Inflammatory macrophage treated with lipopolysaccharide for 4 hours (primary cell): ENCODE measurements around the gene PRKCG.

Experiments used
- DNase-seq: peaks from one replicate; pipeline ENCODE4 v3.0.0-alpha.2; 2020

PRKCG gene

DNA sequence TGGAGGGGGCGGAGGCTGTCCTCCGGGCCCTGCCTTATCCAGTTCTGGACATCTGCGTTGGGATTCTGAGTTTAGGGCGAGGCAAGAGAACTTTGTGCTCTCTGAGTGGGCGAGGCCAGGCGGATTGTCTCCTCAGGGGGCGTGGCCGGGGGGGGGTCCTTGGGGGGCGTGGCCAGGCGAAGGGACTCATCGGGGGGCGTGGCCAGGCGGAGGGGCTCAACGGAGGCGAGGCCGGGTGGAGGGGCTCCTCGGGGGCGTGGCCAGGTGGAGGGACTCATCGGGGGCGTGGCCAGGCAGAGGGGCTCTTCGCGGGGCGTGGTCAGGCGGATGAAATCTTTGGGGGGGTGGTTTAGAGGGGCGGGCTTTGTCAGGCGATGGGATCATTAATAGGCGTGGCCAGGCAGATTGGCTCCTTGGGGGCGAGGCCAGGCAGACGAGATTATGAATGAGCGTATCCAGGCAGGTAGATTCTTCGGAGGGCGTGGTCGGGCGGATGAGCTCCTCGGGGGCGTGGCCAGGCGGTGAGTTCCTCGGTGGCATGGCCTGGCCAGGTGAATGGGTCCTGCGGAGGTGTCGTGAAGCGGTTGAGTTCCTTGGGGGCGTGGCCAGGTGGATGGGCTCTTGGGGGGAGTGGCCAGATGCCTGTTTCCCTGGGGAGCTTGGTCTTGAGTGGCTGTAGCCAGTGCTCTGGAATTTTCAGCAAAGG is 16.8 kb downstream of the PRKCG start:
- no peak for DNase-seq

DNA sequence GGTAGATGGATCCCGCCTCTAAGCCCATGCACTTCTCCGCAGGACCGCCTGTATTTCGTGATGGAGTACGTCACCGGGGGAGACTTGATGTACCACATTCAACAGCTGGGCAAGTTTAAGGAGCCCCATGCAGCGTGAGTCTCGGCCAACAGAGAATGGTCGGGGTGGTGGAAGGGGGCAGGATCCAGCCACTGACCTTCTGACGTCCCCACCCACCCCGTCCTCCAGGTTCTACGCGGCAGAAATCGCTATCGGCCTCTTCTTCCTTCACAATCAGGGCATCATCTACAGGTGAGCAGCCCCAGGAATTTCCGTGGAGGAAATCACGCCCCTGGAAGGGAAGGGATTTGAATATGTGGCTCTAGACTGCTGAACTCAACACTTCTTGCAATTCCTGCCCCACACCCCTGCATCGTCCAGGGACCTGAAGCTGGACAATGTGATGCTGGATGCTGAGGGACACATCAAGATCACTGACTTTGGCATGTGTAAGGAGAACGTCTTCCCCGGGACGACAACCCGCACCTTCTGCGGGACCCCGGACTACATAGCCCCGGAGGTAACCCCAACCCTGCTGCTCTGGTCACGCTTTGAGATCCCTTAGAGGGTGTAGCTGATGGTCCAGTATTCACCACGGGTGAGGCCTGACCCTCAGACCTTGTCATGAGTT is 18.3 kb downstream of the PRKCG start:
- DNase-seq, result no peak

DNA sequence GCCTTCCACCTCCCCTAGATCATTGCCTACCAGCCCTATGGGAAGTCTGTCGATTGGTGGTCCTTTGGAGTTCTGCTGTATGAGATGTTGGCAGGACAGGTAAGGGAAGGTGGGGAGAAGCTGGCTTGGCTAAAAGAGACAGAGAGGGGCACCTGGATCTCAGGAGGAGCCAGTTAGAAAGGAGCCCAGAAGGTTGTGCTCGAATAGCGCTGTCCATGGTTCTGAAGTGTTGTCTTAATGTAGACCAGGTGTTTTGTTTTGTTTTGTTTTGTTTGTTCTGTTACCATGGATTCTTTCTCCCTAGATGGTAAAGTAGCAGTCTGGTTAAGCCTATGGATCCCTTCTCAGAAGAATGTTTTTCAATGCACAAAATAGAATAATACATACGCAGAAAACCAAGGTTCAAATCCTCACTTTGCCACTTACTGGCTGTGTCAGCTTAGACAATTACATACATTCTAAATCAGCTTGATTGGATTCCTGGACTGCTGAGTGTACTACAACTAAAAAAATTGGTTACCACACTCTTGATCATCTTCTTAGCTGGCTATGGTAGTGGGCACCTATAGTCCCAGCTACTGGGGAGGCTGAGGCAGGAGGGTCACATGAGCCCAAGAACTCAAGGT is 21.2 kb downstream of the PRKCG start:
- DNase-seq, result no peak

DNA sequence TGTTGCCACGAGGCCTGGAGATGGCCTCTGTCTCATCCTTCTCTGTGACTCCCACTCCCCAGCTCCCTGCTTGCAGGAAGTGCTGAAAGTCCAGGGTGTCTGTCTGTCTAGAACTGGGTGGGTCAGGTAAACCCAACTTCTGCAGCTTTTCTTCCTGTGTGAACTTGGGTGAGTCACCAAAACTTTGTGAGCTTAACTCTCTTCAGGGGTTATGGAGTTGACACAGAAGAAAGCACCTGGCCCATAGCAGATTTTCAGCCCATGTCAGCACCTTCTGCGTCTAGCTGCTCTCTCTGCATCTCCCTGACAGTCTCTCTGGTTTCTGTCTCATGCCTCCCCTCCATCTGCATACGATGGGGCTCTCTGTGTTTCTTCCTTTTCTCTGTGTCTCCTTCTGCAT is 22.9 kb downstream of the PRKCG start:
- no peak for DNase-seq

DNA sequence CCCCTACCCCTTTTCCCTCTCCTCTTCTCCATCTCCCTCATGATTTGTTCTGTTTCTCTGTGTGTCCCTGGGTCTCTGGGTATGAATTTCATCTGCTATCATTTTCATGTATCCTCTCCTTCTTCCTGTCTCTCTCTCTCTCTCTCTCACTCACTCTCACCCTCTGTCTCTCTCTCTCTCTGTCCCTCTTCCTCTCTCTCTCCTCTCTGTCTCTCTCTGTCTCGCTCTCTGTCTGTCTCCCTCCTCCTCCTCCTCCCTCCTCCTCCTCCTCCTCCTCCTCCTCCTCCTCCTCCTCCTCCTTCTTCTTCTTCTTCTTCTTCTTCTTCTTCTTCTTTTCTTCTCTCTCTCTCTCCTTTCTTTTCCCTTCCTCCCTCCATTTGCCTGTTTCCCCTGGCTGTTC is 23.8 kb downstream of the PRKCG start:
- no peak for DNase-seq

DNA sequence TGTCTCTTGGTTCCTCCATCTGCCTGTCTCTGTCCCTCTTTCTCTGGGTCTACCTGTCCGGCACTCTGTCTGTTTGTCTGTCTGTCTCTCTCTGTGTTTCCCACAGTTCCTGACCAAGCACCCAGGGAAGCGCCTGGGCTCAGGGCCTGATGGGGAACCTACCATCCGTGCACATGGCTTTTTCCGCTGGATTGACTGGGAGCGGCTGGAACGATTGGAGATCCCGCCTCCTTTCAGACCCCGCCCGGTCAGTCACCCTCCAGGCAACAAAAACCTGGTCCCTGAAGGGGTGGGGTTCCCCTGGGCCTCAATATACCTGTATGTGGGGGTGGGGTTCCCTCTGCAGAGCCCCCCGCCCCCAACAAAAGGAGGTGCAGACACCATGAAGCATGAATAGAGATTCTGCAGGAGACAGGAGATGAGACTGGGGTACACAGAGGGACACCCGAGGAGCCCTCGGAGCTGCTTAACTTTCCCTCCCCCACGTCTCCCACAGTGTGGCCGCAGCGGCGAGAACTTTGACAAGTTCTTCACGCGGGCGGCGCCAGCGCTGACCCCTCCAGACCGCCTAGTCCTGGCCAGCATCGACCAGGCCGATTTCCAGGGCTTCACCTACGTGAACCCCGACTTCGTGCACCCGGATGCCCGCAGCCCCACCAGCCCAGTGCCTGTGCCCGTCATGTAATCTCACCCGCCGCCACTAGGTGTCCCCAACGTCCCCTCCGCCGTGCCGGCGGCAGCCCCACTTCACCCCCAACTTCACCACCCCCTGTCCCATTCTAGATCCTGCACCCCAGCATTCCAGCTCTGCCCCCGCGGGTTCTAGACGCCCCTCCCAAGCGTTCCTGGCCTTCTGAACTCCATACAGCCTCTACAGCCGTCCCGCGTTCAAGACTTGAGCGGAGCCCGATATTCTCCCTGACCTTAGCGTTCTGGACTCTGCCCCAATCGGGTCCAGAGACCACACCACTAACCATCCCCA is 24.5 kb downstream of the PRKCG start:
- peak; percentile 23 for DNase-seq

DNA sequence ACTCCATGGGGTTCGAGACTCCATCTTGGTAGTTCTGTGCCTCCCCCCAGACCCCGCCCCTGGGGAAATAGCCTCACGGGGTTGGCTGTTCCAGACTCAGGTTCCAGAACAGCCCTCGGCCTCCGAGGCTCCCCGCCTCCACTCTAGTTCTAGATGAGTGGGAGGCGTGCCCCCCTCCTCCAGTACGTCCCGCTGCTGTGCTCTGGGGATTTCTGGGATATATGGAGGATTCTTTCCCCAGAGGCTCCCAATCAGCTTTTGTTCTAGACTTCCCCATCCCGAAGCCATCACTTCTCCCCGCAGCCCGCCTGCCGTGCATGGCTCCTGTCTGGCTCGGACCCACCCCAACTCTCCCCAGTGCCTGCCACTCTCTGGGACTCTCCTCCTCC is 25.2 kb downstream of the PRKCG start:
- DNase-seq, result no peak

DNA sequence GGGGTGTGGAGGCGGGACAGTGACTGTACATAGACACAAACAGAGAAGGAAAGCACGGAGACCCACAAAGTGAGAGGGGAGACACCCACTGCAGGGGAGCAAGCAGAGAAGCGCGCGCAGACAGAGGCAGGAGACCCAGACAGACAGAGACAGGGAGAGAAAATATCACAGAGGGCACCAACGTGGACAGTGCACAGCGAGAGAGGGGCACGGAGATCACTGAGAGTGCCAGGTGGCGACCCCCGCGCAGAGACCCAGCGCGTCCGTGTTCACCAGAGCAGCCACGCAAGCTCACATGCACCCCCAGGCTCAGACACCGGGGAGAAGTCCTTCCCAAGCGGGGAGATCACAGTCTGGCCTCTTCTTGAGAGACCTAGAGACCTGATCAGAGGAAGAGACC is 25.7 kb downstream of the PRKCG start:
- no peak for DNase-seq

DNA sequence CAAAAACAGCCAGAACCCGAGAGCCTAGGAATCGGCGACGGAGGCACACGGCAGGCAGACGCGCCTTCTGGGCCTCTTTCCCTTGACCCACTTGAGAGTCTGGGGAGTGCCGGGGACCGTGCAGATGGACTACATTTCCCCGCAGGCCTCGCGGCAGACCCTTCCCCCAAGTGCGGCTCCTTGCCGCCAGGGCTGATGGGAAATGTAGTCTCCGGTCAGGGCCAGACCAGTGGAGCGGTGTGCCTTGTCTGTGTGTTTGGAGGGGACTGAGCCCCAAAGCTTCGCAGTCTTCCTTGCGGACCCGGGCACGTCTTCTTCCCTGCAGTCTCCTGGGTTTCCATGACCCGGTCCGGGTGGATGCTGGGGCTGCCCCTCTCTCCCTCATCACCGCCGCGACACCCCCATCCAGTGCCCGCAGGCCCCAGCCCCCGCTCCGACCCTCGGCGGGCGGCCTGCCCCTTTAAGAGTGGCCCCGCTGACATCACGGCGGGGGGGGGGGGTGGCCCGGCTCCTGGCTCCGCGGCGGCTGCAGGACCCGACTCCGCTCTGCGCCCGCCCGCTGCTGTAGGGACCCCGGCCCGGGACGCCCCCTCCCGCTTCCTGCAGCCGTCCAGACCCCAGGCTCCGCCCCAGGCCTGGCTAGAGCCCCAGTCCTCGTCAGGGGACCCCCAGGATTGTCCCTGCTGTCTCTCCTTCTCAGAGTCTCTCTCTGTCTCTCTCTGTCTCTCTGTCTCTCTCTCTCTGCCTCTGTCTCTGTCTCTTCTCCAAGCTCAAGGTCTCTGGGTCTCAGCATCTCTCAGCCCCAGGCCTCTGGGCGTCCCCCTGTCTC is 26.3 kb downstream of the PRKCG start:
- peak; percentile 33 for DNase-seq

DNA sequence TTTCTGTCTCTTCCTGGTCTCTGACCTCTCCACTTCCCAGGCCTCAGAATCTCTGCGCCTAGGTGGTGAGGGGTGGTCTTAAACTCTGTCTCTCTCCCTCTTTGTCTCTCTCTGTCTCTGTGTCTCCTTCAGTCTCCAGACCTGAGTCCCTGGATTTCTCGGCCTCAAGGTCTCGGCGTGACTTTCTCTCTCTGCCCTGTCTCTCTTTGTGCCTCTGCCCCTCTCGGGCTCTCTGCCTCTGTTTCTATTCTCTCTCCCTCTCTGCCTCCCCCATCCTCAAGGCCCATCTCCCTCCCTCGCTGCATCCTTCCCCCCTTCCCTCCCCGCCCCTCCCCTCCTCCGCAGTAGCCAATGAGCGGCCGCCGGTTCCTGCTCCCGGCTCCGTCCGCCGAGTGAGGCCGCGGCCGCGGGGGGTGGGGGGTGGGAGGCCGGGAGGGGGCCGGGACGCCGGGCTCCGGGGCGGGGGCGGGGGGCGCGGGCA is 27.0 kb downstream of the PRKCG start, which contains the start of gene CACNG7:
Gene CACNG7, plus strand, starts transcription at position 344 of the 481 bp plus-strand sequence. CDS start 3,554 bp downstream, outside the sequence.
- DNase-seq, result no peak

DNA sequence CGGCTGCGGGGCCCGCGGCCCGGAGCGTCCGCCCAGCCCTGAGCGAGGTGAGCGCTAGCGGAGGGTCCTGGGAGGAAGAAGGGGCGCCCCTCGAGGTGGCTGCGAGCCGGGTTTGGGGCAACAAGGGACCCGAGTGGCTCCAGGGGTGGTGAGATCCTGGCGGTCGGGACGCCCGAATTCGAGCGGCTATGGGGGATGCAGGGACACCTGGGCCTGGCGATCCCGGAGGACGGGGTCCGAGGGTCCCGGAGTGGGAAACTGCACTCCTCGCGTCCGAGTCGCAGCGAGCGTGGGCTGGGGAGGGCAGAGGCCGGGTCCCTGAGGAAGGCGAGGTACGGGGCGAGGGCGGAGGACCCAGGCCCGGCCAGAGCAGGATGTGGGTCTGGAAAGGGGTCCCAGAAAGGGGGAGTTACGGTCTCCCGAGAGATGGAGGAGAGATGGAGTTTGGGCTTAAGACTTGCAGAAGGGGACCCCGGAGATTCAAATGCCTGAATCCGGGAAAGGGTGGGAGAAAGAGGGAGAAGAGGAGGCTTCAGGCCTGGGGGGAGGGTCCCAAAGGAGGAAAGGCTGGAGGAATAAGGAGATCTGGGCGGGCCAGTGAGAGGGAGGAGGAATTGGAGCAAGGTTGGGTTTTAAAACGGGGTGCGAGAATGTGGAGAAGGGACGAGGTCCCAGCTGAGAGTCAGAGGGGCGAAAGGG is 27.6 kb downstream of the PRKCG start:
- DNase-seq, result no peak

DNA sequence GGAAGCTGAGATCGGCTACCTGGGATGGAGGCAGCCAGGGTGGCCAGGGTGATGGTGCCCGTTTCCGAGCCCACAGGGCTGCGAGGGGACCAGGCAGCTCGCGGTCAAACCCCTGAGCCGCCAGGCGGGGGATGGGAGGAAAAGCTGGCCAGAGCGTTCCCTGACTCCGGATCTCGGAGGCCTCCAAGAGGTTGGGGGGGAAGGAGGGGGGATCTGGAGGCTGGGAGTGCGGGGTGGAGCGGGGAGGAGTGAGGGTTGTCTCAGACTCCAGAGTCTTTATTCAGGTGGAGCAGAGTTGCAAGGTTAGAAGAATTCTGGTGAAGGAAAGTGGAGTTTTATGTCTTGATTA is 28.1 kb downstream of the PRKCG start:
- no peak for DNase-seq

DNA sequence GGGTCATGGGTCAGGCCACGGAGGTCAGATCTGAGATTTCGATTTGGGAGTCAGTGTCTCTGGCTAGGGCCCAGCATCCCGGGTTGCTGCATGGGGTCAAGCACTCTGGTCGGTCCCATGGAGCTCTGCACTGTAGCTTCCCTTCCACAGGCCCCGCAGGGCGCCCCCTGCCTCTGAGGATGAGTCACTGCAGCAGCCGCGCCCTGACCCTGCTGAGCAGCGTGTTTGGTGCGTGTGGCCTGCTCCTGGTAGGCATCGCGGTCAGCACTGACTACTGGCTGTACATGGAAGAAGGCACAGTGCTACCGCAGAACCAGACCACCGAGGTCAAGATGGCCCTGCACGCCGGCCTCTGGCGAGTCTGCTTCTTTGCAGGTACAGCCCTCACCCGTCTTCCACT is 30.7 kb downstream of the PRKCG start:
- DNase-seq, result no peak

DNA sequence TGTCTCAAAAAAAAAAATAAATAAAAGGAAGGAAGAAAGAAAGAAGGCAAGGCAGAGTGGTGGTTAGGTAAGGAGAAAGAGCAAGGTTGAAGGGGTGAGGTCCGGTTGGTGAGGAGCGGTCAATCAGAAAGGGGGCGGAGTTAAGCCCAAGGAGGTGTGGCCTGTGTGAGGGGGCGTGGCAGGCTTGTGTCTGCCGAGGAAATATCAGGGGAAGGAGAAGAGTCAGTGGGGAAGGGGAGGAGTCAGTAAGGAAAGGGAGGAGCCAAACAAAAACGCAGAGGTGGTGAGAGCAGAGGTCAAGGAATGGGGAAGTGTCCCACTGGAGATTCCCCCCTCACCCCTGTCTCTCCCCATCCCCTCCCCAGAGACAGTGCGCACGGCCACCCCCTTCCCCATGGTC is 33.0 kb downstream of the PRKCG start:
- peak; percentile 22 for DNase-seq

DNA sequence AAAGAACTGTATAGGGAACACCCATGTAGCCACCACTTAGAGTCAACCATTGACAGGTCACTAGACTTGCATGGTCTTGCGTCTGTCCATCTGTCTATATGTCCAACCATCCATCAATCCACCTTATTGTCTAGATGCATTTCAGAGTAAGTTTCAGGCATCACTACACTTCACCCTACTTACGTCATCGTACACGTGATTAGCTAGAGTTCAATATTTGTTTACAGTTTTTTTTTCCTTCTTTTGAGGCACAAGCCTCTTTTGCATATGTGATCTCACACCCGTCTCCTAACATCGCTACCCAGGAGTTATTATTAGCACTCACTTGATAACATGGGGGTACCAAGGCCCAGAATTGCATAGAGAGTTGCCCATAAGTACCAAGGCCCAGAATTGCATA is 34.0 kb downstream of the PRKCG start:
- DNase-seq, result no peak

DNA sequence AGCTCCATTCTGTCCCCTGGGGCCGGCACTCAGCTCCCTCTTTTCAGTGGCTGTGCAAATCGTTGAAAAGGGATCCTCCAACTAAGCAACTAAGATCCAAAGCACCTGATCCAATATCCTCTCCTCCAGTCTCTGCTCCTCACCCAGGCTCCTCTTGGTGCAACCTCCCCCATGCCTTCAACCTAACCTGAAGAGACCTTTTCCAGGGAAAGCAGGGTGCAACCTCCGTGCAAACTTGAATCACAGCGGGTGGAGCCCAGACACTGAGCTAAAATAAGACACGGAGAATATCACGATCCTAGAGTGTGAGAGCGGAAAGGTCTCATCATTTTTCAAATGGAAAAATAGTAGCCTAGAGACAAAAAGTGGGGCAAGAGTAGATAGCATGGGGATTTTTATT is 35.4 kb downstream of the PRKCG start:
- no peak for DNase-seq

DNA sequence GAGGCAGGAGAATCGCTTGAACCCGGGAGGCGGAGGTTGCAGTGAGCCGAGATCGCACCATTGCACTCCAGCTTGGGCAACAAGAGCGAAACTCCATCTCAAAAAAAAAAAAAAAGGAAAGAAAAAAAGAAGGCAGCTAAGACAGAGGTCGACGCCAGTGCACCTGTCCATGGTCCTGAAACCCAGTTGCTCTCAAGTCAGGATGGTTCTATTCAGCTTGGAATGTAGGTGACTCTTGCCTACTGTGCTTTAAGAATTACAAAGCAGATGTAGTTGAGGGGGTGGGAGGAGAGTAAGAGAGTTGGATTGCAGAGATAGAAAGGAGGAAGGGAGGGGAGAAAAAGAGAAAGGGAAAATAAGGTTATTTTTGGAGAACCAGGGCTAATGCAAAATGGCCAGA is 45.7 kb downstream of the PRKCG start:
- peak; percentile 27 for DNase-seq

DNA sequence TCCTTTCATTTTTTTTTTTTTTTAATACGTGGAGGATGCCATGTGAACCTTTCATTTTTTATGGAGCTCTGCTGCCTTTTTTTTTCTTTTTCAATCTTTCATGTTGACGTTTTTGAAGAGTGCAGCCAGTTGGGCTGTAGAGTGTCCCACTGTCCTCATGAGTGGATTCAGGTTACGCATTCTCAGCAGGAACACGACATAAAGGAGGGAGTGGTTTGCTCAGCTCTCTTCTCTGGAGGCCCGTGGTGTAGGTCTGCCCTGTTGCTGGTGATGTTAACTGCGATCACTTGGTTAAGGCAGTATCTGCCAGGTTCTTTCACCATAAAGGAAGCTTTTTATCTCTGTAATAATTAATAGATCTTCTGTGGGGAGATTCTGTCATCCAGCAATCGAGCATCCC is 54.0 kb downstream of the PRKCG start:
- DNase-seq, result no peak

DNA sequence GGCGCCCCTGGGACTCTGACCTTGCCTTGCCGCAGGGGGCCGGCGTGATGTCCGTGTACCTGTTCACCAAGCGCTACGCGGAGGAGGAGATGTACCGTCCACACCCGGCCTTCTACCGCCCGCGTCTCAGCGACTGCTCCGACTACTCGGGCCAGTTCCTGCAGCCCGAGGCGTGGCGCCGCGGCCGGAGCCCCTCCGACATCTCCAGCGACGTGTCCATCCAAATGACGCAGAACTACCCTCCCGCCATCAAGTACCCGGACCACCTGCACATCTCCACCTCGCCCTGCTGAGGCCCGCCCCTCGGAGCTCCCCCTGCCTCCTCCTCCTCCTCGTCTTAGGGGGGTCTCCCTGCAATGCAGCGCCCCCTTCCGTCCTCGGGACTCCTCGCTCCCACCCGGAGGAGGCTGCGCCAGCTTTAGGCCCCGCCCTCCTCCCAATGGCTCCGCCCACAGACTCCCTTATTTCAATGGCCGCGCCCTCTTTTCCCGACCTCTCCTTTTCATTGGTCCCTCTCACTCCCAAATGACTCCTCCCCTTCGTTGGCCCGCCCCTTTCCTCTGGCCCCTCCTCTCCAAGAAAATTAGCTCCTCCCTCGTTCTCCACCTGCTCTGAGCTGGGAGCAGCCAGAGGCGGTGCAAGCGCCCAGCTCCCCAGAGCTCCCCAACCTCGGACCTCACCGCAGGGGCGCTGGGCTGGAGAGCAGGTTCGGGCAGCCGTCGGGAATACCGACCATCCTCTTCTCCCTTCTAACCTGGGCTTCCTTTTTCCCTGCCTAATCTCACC is 60.2 kb downstream of the PRKCG start:
- DNase-seq, result peak; percentile 11

DNA sequence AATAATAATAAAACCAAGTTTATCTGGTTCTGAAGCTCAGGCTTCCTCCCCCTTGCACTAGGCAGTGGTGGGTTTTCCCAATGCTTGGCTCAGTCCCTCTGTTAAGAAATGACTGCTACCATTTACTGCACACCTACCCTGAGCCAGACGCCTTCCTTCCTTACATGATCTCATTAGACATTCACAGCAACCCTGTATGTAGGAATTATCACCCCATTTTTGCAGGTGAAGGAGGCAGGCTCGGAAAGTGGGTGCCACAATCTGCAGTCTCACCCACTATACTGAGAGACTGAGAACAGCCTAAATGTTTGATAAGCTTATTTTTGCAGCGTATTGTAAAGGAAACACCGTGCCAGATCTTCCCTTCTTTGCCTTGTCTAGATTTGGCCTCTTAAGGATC is 62.4 kb downstream of the PRKCG start:
- no peak for DNase-seq

DNA sequence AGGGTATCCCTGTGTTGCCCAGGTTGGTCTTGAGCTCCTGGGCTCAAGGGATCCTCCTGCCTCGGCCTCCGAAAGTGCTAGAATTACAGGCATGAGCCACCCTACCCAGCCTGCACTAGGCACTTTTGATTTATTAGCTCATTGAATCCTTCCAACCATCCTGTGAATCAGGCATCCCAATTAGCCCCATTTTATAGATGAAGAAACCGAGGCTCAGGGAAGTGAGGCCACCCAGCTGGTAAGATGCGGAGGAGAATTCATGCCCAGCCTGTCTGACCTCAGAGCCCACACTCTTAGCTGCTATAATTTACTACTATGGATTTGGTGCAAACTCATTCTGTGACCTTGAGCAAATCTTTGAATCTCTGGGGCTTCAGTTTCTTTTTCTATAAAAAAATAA is 62.9 kb downstream of the PRKCG start:
- no peak for DNase-seq
